ENCODE measurements around the gene MUC5B.

The MUC5B gene

DNA sequence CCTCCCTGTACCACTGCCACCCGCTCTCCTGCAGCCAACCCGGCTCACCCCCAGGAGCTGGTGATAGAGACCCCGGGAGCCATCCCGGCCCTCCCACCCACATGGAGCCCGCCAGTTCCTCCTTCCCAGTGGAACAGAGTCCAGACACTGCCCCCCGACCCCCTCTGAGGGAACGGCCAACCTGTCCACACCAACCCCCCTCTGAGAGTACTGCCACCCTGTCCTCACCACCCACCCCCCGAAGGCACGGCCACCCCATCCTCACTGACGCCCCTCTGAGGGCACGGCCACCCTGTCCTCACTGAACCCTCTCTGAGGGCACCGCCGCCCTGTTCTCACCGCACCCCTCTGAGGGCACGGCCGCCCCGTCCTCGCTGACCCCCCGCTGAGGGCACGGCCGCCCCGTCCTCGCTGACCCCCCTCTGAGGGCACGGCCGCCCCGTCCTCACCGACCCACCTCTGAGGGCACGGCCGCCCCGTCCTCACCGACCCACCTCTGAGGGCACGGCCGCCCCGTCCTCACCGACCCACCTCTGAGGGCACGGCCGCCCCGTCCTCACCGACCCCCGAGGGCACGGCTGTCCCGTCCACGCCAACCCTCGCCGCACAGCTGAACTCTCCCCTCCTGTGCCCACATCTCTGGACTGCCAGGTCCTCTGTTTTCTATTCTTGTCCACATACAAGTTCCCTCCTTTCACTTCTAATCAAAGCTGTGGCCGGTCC, 68.6 kb downstream of the MUC5B start:
- no peak for DNase-seq

DNA sequence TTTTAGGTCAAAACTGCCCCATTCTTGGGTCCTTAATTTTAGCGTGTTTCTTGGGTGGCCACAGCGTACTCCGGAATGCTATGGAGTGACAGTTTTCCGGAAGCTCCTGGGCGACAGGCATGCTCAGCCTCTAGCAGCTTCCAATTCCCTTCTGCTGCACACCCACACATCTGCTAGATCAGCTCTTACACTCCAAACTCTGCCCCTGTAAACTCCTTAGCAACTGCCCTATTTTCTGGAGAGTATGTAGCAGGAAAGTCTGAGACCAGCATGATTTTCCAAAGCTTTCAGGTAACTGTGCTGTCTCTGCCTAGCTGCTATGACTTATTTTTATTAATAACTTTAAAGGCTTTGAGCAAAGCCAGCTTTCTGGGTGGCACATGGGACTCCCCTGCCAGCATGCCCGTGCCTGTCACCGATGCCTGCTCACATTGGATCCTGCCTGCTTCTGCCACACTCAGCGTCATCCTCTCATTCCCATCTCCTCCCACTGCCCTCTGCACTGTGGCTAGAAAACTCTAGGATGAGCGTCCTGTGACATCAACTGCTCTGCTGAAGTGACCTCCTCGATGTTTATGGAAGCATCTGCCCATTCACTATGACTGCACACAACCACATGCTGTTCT, 69.3 kb downstream of the MUC5B start:
- DNase-seq, result no peak

GRCh38 chr11:1292644-1293618, 70.1 kb downstream of the MUC5B start:
- DNase-seq, result no peak

- no peak for DNase-seq
Measured at GRCh38 chr11:1293619-1294015, 70.8 kb downstream of the MUC5B start.

GRCh38 chr11:1295086-1295485, 72.2 kb downstream of the MUC5B start:
- no peak for DNase-seq

- no peak for DNase-seq
Measured at GRCh38 chr11:1295591-1295990, 72.7 kb downstream of the MUC5B start.

- DNase-seq, result no peak
Measured at GRCh38 chr11:1296287-1296686, 73.4 kb downstream of the MUC5B start.

DNA sequence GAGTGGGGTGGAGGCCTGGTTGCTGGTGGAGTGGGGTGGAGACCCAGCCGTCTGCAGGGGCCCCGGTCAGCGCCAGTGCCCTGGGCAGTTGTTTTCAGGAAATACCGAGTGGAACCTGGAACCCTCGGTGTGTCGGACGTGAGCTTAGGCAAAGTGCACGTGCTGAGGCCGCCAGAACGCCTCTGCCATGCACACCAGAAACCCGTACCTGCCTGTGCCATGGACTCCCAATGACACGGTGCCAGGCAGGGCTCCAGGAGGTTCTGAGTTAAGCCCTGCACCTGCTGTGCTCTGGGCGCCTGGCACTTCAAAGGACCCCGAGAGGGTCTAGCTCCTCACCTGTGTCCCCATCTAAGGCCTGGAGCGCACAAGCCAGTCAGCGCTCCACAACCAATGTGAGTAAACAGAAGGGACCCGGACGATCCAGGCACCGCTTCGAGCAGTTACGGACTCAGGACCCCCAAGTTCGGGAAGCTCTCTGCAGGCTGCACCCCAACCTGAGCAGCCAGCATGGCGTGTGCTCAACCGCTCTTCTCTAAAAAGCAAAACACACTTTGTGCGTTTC, 74.2 kb downstream of the MUC5B start:
- DNase-seq, result no peak

DNA sequence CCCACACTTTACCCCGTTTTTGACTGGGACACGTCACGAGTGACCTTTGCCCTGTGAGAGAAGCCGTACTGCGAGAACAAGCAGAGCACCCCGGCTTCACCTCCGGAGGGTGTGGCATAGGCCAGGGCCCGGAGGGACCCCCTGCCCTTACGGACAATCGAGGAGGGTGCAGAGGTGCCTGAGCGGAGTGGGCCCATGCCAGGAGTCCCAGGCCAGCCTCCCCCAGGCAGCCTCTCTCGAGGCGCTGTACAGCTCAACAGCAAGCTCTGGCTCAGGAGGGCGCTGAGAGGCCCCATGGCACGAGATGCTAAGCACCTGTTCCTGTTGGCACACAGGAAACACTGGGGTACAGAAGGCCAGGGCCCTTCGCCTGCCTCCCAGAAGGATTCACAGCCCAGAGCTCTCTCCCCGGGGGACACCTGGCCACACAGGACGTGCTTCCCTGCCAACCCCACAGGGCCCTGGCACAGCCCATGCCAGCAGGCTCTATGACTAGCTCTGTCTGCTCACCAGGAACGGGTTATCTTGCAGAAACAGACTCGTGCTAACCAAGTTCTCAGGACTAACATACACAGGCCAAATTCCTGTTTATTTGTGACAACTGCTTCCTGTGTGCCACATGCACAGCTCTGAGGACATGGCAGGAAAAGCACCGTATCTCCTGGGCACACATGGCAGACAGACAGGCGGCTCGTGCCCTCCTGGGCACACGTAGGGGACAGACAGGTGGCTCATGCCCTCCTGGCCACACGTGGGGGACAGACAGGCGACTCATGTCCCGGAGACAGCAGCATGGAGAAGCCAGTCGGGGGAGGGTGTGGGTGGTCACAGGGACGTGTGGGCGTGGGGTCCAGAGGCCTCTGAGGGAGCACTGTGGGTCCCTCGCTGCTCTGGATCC, 75.0 kb downstream of the MUC5B start:
- DNase-seq, result no peak

DNA sequence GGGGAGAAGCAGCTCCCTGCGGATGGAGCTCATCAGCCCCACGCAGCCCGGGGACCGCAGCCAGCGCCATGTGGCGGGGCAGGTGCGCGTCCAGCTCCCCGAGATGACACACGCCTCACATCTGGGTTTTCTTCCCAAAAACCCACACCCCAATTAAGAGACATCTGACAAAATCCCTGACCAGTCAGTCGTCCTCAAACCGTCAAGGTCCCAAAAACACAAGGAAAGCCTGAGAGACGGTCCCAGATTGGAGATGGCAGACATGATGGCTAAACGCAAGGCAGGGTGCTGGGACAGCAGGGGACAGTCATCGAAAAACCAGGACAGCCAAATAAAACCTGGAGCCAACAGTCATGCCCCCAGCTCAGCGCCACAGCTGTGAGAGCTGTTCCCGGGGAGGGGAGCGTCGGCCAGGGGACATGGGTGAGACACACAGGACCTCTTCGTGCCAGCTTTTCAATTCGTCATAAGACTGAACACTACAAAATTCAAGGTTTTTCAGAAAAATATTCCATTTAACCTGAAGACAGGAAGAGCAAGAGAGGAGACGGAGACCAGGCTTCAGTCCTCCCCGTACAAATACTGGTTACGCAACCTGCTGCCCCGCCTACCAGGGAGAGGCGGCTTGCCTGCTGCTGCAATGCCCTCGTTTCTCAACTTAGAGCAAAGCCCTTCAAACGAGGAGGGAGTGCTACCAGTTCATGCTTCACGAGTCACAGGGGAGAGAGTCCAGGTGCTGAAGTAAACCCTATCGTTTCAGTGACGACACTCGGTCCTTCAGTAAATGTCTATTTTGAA, 76.0 kb downstream of the MUC5B start:
- DNase-seq, result no peak

- no peak for DNase-seq
Measured at GRCh38 chr11:1299621-1300020, 76.8 kb downstream of the MUC5B start.

- DNase-seq, result no peak
Measured at GRCh38 chr11:1300121-1300520, 77.3 kb downstream of the MUC5B start.

DNA sequence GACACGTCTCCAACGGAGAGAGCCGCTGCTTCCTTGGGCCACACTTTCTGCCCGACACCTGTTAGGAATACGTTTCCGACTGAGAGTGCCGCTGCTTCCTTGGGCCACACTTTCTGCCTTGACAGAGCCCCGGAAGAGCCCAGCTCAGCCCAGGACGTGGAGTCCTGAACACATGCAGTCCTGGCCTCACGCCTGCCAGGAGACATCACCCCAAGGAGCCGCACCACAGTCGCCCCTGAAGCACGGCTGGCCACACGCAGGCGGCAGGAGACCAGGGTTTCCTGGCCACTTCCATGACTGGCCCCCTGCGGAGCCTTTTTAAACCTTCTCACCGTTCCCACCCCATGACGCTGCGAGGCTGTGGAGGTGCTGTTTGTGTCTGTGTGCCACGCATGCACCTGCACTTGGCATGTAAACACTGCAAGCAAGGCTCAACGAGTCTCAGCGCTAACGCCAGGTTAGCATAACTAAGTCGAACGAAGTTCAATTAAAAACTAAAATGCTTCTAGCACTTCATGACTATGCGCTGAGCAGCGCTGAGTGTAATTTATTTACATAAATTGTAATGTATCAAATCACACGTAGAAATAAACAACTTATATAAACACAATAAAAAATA, 77.8 kb downstream of the MUC5B start:
- no peak for DNase-seq

DNA sequence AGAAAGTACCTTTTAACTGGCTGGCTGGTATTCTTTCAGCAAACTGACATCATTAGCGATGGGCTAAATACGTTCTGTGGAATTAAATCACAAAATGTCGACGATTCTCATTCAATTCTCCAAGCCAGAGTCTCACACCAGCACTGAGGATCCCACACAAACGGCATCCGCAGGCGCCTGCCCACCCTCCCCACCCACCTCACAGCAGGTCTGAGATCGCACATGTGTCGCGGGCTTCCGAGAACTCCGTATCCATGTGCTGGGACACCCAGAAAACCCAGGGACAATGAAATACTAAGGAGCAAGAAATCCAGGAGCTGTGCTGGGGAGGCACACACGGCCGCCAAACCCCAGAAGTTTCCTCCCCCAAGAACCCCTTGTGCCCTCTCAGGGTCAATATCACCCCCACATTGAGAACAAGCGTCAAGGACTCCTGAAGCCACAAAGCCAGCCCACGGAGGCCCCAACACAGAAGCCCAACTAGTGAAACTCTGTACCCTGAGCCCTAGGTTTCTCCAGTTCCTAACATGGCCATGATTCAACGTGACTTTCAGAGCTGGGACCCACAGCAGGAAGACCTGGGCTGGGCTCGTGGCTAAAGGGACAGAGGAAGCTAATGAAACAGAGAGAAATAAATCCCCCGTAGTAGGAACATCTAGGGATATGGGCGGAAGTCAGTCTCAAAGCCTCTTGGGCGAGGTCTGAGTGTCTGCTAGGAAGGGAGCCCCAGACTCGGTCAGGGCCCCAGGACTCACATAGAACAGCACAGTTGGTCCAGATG, 78.5 kb downstream of the MUC5B start:
- DNase-seq, result no peak

GRCh38 chr11:1302041-1302460, 79.2 kb downstream of the MUC5B start:
- no peak for DNase-seq

- no peak for DNase-seq
Measured at GRCh38 chr11:1302461-1303125, 79.7 kb downstream of the MUC5B start.

- peak; percentile 11 for DNase-seq
Measured at GRCh38 chr11:1303126-1303821, 80.4 kb downstream of the MUC5B start.

DNA sequence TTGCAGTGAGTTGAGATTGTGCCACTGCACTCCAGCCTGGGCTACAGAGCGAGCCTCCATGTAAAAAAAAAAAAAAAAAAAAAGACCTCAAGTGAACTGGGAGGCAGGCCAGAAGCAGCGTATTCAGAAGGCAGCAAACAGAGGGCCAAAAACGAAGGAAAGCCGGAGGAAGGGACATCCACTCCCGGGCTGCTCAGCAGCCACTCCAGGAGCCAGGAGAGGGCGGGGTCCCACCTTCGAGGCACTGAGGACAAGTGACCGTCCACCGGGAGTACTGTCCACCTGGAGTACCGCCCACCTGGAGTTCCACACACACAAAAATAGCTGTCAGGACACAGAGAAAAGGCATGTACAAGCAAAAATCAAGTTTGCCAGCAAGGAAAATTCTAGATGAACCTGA, 81.1 kb downstream of the MUC5B start:
- no peak for DNase-seq

GRCh38 chr11:1304380-1304779, 81.5 kb downstream of the MUC5B start:
- no peak for DNase-seq
